ENCODE data around the gene SLC28A1.

SLC28A1 gene

GRCh38 chr15:84869510-84869909, 15.0 kb upstream of the SLC28A1 start:
- no peak for DNase-seq
- no peaks in the 10 kb centered on the region for H3K27me3 ChIP-seq (ENCODE audit: insufficient read depth, low read depth, severe bottlenecking)
- peaks cover 39% of the 10 kb centered on the region for H3K36me3 ChIP-seq
- no peaks in the 10 kb centered on the region for H3K9me3 ChIP-seq (ENCODE audit: severe bottlenecking)
- H3K27ac ChIP-seq, result no peak overlapping the region
- H3K4me3 ChIP-seq (ENCODE audit: low read depth, low read length), result no peak overlapping the region
- TF ChIP-seq CTCF (IDR thresholded peaks at IDR 0.05; ENCODE audit: low read depth, low read length), result no peak

- Histone ChIP-seq H3K9me3 (ENCODE audit: severe bottlenecking) (no peaks in the 10 kb centered on the region), H3K36me3 (peaks cover 19% of the 10 kb centered on the region), H3K27me3 (ENCODE audit: insufficient read depth, low read depth, severe bottlenecking) (no peaks in the 10 kb centered on the region), H3K4me3 (ENCODE audit: low read depth, low read length) (no peak overlapping the region), H3K27ac (no peak overlapping the region)
- peak; percentile 49 for TF ChIP-seq CTCF (IDR thresholded peaks at IDR 0.05; ENCODE audit: low read depth, low read length)
- no peak for DNase-seq
These were observed 13.0 kb upstream of the SLC28A1 start for GRCh38 chr15:84871428-84871985.

- DNase-seq, result no peak
- no peak for TF ChIP-seq CTCF (IDR thresholded peaks at IDR 0.05; ENCODE audit: low read depth, low read length)
- peaks cover 12% of the 10 kb centered on the region for H3K36me3 ChIP-seq
- no peak overlapping the region for H3K4me3 ChIP-seq (ENCODE audit: low read depth, low read length)
- H3K9me3 ChIP-seq (ENCODE audit: severe bottlenecking), result no peaks in the 10 kb centered on the region
- H3K27ac ChIP-seq, result no peak overlapping the region
- H3K27me3 ChIP-seq (ENCODE audit: insufficient read depth, low read depth, severe bottlenecking), result no peaks in the 10 kb centered on the region
These were observed 12.2 kb upstream of the SLC28A1 start for GRCh38 chr15:84872009-84872910.

GRCh38 chr15:84873997-84874396, 10.5 kb upstream of the SLC28A1 start:
- Histone ChIP-seq H3K27me3 (ENCODE audit: insufficient read depth, low read depth, severe bottlenecking) (no peaks in the 10 kb centered on the region), H3K4me3 (ENCODE audit: low read depth, low read length) (no peak overlapping the region), H3K9me3 (ENCODE audit: severe bottlenecking) (no peaks in the 10 kb centered on the region), H3K36me3 (0 out of 2 replicates have a peak, but pooled peaks cover 2% of the 10 kb centered on the region), H3K27ac (no peak overlapping the region)
- no peak for DNase-seq
- no peak for TF ChIP-seq CTCF (IDR thresholded peaks at IDR 0.05; ENCODE audit: low read depth, low read length)

- Histone ChIP-seq H3K27me3 (ENCODE audit: insufficient read depth, low read depth, severe bottlenecking) (no peaks in the 10 kb centered on the region), H3K27ac (no peak overlapping the region), H3K36me3 (no peaks in the 10 kb centered on the region), H3K4me3 (ENCODE audit: low read depth, low read length) (no peak overlapping the region), H3K9me3 (ENCODE audit: severe bottlenecking) (no peaks in the 10 kb centered on the region)
- no peak for DNase-seq
- TF ChIP-seq CTCF (IDR thresholded peaks at IDR 0.05; ENCODE audit: low read depth, low read length), result no peak
These were observed 9.3 kb upstream of the SLC28A1 start for GRCh38 chr15:84874981-84875699.
